NCI-H2171 treated with DMSO at 0.1 percent for 48 hours (cell line): Measurements from ENCODE around the gene PRKAG3.

Source experiments
- DNase-seq: peaks from one replicate; lab custom pipeline; 2025; lab: John Stamatoyannopoulos, UW

PRKAG3 gene

DNA sequence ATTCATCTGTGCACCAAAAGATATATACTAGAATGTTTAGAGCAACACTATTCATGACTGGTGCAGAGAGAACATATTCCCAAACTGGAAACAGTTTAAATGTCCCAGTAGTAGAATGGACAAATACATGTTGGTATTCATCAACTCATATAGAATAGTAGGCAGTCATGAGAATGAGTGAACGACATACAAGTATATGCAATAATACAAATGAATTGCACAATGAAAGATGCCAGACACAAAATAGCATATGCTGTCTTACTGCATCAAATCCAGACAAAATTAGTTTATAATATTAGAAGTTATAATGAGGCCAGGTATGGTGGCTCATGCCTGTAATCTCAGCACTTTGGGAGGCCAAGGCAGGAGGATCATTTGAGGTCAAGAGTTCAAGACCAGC is 8.3 kb upstream of the PRKAG3 start:
- DNase-seq: no peak

DNA sequence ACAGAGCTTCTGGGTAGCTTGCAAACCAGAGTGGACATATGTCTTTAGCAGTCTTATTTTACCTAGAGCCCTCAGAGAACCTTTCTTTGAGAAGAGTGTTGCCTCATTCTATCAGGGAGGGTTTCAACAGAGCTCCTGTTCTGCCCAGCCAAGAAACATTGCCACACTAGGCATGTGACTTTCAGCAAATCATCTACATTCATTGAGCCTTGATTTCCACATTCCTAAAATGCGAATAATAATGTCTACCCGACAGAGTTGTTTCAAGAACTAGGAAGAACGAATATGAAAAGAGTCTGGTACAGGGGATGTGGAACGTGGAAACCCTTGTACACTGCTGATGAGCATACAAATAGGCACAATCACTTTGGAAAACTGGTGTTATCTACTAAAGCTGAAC is 7.8 kb upstream of the PRKAG3 start:
- no peak for DNase-seq

DNA sequence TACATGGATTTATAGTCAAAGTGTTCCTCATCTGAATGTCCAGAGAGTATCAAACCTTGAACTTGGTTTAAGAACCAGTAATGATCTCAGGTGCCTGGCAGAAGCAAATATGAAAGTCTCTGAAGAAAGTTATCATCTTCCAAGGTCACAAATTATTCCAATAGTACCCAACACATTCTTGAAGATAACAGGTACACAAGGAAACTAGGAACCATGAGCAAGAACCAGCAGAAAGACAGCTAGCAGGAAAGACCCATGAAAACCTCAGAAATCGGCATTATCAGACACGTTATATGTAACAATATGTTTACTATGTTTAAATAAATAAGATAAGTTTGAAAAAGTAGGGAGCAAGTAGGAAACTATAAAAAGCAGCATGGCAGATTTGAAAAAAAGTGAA is 5.9 kb upstream of the PRKAG3 start:
- no peak for DNase-seq

DNA sequence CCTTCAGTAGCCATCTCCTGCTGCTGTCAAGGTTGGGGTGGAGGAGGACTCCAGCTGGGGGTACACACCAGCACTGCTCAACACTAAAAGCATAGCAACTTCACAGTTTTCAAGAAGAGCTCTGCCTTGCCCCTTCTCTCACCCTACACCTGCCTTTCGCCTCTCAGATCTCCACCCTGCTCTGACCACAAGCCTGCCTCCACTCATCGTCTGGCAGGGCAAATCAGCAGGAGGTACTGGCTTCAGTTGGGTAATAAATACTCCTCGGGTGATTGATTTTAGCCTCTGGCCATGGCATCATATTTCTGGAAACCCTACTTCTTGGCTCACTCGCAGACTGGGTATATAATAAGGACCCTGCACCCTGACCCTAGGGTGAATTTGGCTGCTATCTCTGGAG is 3.1 kb upstream of the PRKAG3 start:
- DNase-seq: no peak

DNA sequence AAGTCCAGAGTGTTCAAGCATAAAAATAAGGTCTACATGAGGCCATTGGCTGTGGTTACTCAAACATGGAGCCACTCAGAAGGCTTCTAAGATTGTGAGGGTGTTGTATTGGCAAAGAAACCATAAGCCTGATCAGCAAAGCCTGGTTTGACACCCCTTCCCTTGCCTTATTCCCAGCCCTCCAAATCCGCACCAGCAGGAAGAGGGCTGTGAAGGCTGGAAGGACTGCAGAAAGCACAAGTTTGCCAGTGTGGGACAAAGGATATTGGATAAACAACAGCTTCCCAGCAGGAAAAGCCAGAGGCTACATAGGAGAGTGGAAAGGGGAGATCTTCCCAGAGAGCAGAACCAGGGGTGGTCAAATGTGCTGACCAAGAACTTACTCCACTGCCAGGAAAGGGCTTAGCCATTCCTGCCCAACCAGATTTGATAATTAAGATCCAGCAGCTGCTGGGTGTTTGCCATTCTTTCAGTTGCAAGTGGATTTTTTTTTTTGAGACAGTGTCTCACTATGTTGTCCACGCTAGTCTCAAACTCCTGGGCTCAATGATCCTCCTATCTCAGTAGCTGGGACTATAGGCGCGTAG is 1.5 kb upstream of the PRKAG3 start:
- no peak for DNase-seq

DNA sequence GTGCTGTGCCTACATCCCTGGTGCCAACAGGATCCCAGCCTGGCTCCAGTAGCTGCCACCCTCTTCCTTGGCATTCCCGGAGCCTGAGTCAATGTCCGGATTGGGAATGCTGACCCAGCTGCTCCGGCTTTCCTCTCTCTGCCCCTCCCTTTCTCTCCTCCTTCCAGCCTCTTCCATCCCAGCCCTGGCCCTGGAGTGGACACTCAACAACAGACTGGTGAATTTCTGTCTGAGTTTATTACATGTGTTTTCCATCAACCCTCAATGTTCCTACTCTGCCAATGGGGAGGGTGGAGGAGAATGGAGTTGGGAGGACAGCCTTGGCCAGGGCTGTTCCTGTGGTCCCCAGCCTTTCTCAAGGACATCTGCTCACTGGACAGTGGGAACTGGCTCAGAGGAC is 917 bp upstream of the PRKAG3 start:
- no peak for DNase-seq

DNA sequence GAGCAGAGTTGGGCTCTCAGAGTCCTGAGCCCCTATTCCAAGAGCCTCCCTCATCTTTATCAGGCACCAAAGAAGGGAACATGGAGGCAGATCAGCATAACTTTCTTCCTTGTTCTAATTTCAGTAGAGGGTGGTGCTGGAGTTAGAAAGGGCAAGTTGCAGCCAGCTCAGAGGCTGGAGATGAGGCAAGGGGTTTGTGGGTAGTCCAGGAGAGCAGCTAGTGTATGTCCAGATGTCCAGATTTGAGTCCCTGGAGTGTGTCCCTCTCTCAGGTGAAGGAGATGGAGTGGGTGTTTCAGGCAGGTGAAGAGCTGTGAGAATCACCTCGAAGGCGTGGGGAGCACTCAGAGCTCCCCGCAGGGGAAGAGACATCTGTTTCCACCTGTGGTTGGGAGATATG is 478 bp upstream of the PRKAG3 start:
- no peak for DNase-seq

DNA sequence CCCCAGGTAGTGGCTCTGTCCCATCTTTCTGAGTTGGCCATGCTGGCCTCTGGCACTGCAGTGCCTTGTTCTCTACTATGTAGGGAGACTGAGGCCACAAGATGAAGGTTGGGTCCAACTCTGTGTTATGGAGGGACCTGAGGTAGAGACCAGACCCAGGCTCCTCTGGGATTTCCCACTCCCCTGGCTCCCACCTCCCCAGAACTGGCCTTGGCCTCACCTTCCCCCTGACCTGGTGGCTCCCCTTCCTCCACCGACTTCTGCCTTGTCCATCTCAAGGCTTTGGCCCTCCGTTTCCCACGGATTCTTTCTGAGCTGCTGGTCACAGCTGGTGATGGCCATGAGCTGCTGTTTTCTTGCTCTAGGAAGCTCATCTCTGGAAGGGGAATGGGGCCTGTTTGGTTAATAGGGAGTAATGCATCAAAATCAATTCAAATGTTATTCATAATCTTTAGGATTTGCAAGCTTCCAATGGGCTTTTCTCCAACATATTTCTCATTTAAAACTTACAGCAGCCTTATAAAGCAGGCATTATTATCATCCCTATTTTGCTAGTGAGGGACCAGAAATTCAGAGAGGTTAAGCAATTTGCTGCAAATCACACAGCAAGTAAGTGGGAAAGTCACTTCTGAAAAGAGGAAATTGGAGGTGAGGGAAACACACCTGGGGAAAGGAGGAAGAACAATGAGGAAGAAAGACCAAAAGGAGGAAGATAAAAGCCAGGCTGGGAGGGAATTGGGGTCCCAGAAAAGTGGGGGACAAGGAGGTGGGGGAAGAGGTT is 887 bp downstream of the PRKAG3 start:
- DNase-seq: no peak

DNA sequence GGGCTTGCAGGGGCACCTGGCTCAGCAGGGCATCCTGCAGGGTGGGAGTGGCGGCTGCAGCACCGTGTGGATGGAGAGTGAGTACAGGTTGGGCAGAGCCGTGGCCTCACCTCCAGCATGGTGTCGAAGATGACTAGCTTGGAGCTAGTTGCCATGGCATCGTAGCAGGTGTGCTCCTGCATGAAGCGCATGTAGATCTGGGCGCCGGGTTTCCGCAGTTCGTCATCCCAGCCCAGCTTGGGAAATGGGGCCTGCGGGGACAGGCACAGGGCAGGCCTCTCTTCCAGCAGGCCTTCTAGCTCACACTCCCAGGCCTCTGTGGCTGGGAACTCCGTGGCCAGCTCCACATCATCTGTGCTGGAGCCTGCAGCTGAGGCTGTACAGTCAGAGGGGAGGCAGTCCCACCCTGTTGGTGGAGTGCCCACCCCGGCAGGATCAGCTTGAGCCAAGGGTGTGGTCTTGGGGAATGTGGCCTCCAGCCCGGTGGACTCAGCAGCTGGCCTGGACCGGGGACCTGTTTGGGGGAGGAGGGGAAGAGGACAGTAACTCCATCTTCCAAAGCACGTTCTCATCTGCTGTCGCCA is 1.6 kb downstream of the PRKAG3 start:
- DNase-seq: no peak

DNA sequence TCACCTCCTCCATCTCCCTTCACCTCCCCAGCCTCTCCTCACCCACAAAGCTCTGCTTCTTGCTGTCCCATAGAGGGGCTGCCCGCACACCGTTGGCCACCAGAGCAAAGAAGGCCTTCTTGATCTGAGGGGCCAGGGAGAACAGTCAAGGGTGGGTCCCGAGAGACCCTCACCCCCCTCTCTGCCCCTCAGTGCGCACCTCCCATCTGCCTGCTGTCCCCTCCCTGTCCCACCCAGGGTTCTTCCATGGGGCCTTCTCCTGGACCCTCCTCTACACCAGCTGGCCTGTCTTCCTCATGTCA is 3.2 kb downstream of the PRKAG3 start:
- DNase-seq: no peak

DNA sequence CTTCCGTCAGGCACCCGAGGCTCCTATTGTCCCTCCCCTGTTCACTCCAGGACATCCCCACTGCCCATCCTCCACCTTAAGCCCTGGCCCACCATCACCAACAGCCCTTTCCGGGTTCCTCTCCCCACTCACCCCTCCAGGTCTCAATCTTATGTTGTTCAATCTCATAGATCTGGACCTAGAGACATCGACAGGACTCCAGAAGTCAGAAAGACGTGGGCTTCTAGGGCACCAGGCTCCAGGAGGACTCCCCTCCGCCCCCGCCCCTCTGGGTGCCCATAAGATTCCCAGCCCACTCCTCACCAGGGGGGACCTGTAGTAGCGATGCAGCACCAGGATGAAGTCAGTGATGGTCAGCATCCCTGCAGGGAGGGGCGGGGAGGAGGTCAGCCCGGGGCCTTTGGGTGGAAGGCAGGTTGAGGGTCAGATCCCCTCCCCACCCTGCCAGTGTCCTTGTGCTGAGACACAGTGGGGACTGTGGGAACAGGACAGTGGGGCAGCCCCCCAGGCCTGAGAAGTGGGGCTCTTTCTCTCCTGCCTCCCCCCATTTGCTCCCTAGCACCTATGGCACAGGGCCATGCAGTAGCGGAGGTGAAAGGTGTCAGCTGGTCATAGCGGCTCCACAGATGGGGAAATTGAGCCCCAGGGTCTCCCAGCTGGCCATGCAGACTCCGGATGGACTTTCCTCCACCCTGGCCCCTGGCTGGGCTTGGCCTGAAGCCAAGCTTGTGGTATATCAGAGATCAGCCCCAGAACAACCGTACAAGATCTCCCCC is 3.7 kb downstream of the PRKAG3 start:
- DNase-seq: no peak

DNA sequence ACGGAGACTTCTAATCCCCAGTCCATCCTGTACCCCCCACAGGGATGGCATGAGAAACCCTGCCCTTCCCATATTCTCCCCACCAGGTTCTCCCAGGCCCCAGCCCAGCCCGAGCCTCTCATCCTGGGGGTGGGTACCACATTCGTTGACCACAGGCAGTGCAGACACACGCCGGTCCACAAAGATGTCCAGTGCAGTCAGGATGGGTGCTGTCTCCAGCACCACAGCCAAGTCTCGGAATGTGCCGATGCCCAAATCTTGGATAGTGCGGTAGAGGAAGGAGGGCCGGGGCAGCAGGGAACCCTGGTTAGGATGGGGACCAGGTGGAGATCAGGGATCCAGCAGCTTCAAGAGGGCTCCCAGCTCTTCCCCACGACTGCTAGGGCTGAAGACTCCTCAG is 4.8 kb downstream of the PRKAG3 start:
- no peak for DNase-seq

DNA sequence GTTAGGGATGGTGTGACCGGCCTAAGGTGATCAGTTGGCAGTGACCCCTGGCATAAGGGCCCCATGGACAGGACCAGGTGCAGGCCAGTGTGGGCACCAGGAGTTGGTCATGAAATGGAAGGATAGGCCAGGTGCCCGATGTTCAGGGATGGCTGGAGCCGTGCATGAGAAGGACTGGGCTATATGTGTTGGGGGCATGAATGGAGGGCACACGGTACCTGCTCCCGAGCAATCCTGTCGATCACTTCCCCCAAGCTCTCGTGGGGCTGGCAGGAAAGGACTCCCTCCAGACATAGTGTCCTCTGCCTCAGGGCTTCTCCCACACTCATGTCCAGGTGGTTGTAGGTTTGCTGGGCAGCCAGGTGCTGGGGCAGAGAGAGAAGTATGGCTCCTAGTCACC is 7.6 kb downstream of the PRKAG3 start:
- DNase-seq: no peak

DNA sequence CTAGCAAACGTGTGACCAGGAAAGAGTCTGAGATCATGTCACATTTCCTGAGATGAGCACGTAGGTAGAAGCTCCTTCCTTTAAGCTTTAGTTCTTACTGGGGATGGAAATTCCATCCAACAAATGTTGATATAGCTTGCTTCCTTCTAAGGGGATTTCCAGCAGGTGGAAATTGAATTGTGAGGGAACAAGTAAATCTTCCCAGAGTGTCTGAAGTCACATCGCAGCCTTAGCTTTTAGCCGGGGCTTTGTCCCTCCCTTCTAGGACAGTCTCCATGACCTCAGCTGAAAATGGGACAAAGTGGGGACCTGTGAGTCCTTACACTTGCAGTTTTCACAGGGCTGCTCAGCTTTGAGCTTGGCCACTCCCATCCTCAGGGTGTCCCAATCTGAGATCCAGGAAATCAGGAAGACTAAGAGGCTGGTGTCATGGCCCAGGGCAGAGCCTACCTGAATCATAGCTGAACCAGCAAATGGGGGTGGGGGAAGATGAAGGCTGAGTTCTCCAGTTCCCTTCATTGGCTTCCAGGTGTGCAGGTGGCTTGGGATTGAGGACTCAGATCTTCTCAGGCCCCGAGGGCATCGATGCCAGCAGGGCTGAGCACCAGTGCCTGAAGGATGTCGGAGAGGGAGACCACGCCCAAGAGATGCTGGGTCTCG is 8.3 kb downstream of the PRKAG3 start:
- DNase-seq: no peak

DNA sequence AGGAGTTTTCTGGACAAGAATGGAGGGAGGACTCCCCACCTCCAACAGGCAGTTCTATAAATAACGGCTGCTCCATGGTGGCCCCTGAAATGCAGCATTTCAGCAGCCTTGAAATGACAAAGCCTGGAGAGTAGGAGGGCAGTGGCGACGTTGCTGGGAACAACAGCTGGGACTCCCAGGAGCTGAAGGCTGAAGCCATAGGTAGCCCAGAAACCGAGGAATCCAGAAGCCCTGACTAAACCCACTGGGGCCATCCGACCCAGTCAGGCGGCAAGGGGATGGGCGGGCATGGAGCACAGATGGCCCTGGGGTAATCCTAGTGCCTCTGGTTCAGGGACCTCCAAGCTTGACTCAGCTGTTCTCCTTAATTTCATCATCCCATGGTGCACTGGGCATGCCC is 9.0 kb downstream of the PRKAG3 start:
- peak; percentile 46 for DNase-seq

DNA sequence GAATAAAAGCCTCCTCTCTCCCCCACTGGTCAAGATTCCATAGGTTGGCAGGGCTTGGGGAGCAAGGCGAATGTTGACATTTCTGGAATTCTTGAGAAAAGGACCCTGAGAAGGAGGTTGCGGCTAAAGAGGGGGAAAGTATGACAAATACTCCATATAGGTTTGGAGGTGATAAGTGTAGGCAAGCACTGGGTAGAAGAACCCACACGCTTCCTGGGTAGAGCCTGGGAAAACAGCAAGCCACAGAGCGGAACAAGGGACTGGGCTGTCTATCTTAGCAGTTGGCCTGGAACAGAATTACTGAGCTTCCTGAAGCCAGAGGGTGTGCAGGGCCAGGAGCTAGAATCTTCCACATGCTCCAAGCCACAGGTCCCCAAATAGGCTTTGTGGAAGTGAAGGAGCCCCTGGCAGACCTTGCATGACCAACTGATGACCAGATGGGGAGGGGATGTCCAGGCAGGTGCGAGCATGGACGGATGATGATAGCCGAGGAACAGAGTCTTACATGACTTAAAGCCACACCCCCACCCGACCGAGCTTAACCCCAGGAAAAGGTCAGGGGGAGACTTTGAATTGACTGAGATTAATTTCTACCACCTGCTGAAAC is 9.9 kb downstream of the PRKAG3 start:
- DNase-seq: no peak

DNA sequence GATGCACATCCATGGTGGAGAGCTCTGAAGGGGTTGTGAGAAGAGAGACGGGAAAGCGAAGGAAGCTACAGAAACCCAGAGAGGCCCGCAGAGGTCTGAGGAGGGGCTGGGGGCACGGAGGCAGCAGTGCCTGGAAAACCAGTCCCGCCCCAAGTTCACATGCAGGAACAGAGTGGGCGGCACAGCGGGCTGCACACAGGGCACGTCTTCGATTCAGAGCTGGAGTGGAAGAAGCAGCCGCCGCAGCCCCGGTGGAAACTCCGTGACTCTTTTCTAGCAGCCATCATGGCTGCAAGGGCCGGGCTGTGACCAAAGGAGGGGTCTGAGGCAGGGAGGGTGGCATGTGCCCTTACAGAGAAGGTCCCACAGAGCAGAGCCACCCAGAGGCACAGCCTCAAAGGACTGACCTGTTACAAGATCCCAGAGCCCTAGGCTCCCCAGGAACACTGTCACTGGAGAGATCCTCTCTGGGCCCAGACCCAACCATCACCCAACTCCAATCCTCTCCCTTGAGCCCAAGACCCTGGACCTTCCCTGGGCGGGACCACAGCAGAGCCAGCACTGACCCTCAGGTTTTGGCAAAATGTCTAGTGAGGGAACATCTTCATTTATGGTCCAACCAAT is 10.7 kb downstream of the PRKAG3 start:
- DNase-seq: no peak

DNA sequence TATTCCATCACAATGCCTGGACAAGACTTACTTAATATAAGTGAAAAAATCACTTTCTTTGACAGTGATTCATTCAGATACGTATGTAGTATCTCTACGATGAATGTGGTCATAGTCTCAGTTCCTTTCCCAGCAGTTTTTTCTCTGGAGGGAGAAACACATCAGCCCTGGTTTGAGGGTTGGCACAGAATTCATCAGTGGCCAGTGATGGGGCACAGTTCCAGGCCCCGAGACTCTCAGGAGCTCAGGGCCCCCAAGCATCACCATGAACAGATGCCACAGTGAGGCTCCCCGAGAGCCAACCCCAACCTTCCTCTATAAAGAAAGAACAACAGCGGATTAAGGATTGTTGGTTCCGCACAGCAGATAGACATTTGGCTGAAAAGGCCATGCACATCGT is 12.5 kb downstream of the PRKAG3 start:
- DNase-seq: no peak

DNA sequence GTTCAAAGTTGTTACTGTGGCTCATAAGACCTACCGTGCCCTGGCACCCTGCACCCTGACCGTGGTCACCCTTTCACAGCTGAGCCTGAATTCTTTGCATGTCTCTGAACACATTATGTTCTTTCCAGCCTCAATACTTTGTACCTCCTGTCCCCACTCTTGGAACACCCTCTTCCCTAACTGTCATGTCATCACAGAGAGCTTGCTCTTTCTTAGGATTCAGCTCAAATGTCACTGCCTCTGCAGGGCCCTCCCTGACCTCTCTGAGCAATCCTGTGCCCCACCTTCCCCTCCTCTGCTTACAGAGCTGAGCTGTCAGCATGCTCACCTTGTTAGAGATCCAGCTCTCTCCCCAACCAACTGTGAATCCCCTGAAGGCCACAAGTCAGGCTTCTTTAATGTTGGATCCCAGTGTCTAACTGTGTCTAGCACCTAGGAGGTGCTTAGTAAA is 15.0 kb downstream of the PRKAG3 start:
- no peak for DNase-seq

DNA sequence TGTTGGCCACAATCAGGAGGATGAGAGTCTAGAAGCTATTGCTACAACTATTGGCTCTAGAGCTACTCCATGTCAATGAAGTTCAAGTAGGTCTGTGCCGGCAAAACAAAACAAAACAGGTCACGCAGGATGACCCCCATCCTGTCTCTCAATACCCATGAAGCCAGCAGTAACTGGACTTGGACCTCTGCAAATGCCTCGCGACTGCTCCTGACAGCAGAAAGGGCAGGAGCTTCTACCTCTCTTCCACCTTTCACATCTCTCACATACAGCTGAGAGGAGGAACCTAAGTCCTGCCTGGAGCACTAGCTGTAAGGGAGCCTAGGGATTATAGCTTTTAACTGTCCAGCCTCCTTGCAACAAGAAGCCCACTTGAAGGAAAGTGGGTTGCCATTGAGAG is 16.0 kb downstream of the PRKAG3 start:
- DNase-seq: no peak

DNA sequence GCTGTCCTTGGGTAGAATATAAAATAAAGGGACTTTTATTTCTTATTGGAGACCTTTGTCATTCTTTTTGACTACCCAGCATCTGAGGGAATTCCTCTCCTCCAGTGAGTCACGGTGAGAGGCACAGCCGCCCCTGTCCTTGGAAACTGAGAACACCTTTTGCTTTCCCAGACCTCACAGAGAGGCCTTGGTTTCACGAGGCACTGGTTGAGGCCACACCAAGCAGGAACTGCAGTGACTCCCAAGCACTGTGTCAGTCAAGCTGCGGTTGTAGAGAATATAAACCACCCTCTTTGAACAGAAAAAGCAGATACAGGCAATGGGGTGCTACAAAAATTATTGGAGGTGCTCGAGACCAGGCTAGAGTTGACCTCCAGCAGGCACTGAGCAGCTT is 16.4 kb downstream of the PRKAG3 start:
- DNase-seq: no peak
